Lower leg skin (tissue), 4 donors: ENCODE data around the gene BMAL1. TPM values are rescaled to one million over a fixed set of nuclear protein-coding genes. Genes with fewer than 3 reads are reported as not detected.
"Not testable (repeated sequence)": the region's sequence is repeated elsewhere in the genome, so short reads cannot be mapped to it uniquely, and the experiment has no call there.

Source experiments
- DNase-seq, 2 donors: peaks; one replicate each; pipeline ENCODE4 v3.0.0-alpha.2; 2019; ENCODE audit warnings: low spot score in 2 of 2
- H3K4me3 ChIP-seq: fragments of 200-600 bp; sonication (generic); 2 replicates; pipeline ENCODE4 v1.5.1; 2017; ENCODE audit warnings: mild to moderate bottlenecking, low read depth; ENCODE audit not compliant: poor library complexity, severe bottlenecking
- POLR2A ChIP-seq, 2 donors: fragments of 450-650 bp; IDR thresholded peaks; one replicate each; pipeline ENCODE4 v1.6.1; 2016 to 2017; ENCODE audit warnings: antibody characterized with exemption in 2 of 2, mild to moderate bottlenecking in 1 of 2, moderate library complexity in 1 of 2
- WGBS, 2 donors: methylation state at CpG; one replicate each; pipeline ENCODE4 v1.1.5; 2018; 5-methylcytosine and 5-hydroxymethylcytosine counted together
- intact Hi-C: fragments of 100-400 bp; cut with DNase I; formaldehyde crosslinking; loops from one replicate; pipeline ENCODE4 v1.15.0; 2023; ENCODE audit warnings: low total_unique reads
- total RNA-seq, 4 donors: library from RNA; depleted of rRNA; stranded (reverse); fragments of >200 nt; gene quantifications; one replicate each; pipeline ENCODE4 v1.1.0, GENCODE V29; 2016
- TF ChIP-seq, protein P1 (sequence below), 3 donors: fragments of 450-650 bp; IDR thresholded peaks; one replicate each; pipeline ENCODE4 v1.5.1; 2016; ENCODE audit warnings: antibody characterized with exemption in 3 of 3, mild to moderate bottlenecking in 3 of 3, moderate library complexity in 2 of 3

BMAL1 gene
- total RNA-seq, 4 donors from 2014 or later = 34.8 to 132 (median 61.5) TPM

- TF ChIP-seq, protein P1, sequence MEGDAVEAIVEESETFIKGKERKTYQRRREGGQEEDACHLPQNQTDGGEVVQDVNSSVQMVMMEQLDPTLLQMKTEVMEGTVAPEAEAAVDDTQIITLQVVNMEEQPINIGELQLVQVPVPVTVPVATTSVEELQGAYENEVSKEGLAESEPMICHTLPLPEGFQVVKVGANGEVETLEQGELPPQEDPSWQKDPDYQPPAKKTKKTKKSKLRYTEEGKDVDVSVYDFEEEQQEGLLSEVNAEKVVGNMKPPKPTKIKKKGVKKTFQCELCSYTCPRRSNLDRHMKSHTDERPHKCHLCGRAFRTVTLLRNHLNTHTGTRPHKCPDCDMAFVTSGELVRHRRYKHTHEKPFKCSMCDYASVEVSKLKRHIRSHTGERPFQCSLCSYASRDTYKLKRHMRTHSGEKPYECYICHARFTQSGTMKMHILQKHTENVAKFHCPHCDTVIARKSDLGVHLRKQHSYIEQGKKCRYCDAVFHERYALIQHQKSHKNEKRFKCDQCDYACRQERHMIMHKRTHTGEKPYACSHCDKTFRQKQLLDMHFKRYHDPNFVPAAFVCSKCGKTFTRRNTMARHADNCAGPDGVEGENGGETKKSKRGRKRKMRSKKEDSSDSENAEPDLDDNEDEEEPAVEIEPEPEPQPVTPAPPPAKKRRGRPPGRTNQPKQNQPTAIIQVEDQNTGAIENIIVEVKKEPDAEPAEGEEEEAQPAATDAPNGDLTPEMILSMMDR (IDR thresholded peaks at IDR 0.05) = no peak
- no peak overlapping the region for H3K4me3 ChIP-seq
- 93 to 96% methylated on average over 2 of the region's 2 CpGs for WGBS, 2 donors
- intact Hi-C loops = no loop called here
- no peak for DNase-seq
Measured at GRCh38 chr11:13380731-13381130, 103.1 kb downstream of the BMAL1 start.

DNA sequence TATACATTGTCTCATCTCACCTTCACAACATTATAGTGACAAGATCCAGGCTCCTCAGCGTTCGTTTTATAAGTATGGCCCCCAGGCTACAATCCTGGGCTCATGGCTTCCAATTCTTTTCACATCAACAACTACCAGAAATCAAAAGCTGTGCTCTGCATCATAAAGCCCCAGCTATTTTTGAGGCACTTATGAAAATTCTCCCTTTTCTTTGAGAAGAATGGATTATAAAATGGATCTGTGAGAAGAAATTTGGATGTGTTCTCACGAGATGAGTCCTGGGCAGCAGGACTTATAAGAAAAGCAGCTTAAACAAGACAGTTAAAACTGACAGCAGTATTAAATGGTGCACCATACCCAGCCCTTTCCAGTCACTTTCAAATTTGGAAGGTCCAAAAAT lies 105.2 kb downstream of the BMAL1 start:
- 70 to 85% methylated on average over 3 of the region's 3 CpGs for WGBS, 2 donors
- no peak for TF ChIP-seq POLR2A (IDR thresholded peaks at IDR 0.05)
- TF ChIP-seq, protein P1 (IDR thresholded peaks at IDR 0.05) = no peak
- no peak for DNase-seq
- no peak overlapping the region for H3K4me3 ChIP-seq
- intact Hi-C loops = no loop called here

DNA sequence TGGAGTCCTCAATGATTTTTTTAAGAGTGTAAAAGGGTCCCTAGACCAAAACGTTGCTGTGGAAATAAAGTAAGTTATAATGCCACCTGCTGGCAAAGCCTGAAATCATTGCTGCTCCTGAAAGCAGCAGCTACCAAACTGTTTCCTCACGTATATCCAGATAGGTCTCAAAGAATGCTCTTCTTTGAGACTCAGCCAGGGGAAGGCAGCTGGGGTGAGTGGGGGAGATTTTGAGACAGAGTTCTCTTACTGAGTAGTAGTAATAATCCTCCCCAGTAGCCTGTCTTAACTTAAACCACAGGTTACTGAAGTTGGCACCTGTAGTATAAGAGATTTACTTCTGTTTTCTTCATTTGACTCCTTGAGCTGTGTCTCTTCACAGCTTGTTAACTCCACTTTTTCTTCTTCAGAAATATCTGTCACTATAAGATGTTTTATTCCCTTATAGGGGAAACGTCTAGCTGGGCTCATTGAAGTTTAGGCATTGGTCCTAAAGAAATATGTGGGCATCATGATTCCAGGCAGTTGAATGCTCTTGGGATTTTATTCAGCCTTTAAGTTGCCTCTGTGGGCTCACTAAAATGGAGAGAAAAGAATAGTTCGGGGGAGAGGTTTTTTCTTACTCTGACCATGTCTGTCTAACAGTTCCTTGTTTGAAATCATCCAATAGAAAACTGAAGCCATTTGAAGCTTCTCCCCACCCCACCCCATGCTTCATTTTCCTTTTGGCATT lies 107.5 kb downstream of the BMAL1 start:
- TF ChIP-seq, protein P1 (IDR thresholded peaks at IDR 0.05) = no peak
- no peak for TF ChIP-seq POLR2A (IDR thresholded peaks at IDR 0.05)
- no peak for DNase-seq
- 26 to 36% methylated on average over 4 of the region's 4 CpGs for WGBS, 2 donors
- intact Hi-C loops = no loop called here
- H3K4me3 ChIP-seq = no peak overlapping the region

DNA sequence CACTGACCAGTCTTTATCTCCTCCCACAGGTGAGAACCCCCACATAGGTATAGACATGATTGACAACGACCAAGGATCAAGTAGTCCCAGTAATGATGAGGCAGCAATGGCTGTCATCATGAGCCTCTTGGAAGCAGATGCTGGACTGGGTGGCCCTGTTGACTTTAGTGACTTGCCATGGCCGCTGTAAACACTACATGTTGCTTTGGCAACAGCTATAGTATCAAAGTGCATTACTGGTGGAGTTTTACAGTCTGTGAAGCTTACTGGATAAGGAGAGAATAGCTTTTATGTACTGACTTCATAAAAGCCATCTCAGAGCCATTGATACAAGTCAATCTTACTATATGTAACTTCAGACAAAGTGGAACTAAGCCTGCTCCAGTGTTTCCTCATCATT lies 109.0 kb downstream of the BMAL1 start:
- 89 to 93% methylated on average over 2 of the region's 2 CpGs for WGBS, 2 donors
- TF ChIP-seq, protein P1 (IDR thresholded peaks at IDR 0.05) = no peak
- DNase-seq = no peak
- no peak overlapping the region for H3K4me3 ChIP-seq
- intact Hi-C loops = no loop called here

DNA sequence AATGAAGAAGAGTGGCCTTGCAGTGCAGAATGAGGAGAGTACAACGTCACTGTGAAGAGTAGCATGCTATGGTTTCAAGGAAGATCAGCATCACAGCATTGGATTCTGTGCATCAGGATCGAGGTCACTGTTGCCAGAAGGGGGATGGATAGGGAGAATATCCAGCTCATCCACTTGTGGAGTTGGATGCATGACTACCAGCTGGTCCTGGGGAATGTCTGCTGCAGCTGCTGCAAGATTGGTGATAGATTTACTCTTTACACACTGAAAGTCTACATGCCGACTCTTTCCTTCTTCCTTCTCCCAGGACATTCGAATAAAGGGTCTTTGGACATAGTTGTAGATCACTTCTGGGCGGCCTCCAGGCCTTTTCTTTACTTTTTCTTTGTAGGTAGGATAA lies 111.2 kb downstream of the BMAL1 start:
- no peak for DNase-seq
- intact Hi-C loops = no loop called here
- no peak for TF ChIP-seq POLR2A (IDR thresholded peaks at IDR 0.05)
- TF ChIP-seq, protein P1 (IDR thresholded peaks at IDR 0.05) = no peak
- H3K4me3 ChIP-seq = no peak overlapping the region
- WGBS, 2 donors = 85 to 91% methylated on average over 5 of the region's 5 CpGs

GRCh38 chr11:13391217-13391616 lies 113.6 kb downstream of the BMAL1 start:
- DNase-seq = no peak
- WGBS, 2 donors = 98 to 100% methylated on average over 1 of the region's 1 CpG
- intact Hi-C loops = no loop called here
- no peak overlapping the region for H3K4me3 ChIP-seq
- no peak for TF ChIP-seq POLR2A (IDR thresholded peaks at IDR 0.05)
- TF ChIP-seq, protein P1 (IDR thresholded peaks at IDR 0.05) = no peak

- H3K4me3 ChIP-seq, DNase-seq, intact Hi-C loops: not testable (repeated sequence)
Measured at GRCh38 chr11:13398335-13398734, 120.7 kb downstream of the BMAL1 start.
